WTC11 (cell line): ENCODE data around the gene SCGB3A2. TPM values are rescaled to one million over a fixed set of nuclear protein-coding genes. Genes with fewer than 3 reads are reported as not detected.

Experiments used
- ATAC-seq: fragments of 200-7000 bp; cut with Tn5 transposase; 2 replicates; pipeline ENCODE4 v1.10.0; 2021; ENCODE audit warnings: mild to moderate bottlenecking, moderate library complexity
- Bru-seq: library from RNA; stranded (reverse); fragments of 400-500 nt; gene quantifications from one replicate; lab custom pipeline; 2021; lab: Mats Ljungman, UMichigan
- CTCF ChIA-PET: fragments of 300-600 bp; sonication (Branson Sonifier 250); formaldehyde crosslinking; loops from one replicate; lab custom pipeline; 2021; ENCODE audit warnings: antibody characterized with exemption; lab: Charles Lee
- POLR2A ChIA-PET: fragments of 350-600 bp; sonication (Branson Sonifier 250); formaldehyde crosslinking; loops from one replicate; lab custom pipeline; 2021; ENCODE audit warnings: antibody characterized with exemption; lab: Charles Lee
- DNase-seq: peaks from one replicate; pipeline ENCODE4 v3.0.0; 2021; ENCODE audit warnings: low spot score
- H3K27ac Mint-ChIP-seq: 2 replicates; pipeline ENCODE4 v1.8.0; 2021; ENCODE audit warnings: mixed read lengths
- H3K27me3 Mint-ChIP-seq: 2 replicates; pipeline ENCODE4 v1.8.0; 2021; ENCODE audit warnings: low read depth, mild to moderate bottlenecking, moderate library complexity, mixed read lengths
- H3K36me3 Mint-ChIP-seq: 2 replicates; pipeline ENCODE4 v1.8.0; 2021; ENCODE audit warnings: mixed read lengths
- H3K4me1 Mint-ChIP-seq: 2 replicates; pipeline ENCODE4 v1.8.0; 2022; ENCODE audit warnings: mixed read lengths
- H3K4me3 Mint-ChIP-seq: 2 replicates; pipeline ENCODE4 v1.8.0; 2021; ENCODE audit warnings: mild to moderate bottlenecking, moderate library complexity, mixed read lengths
- H3K9me3 Mint-ChIP-seq: 2 replicates; pipeline ENCODE4 v1.8.0; 2021; ENCODE audit warnings: mixed read lengths
- CREB1 ChIP-seq: sonication (generic); formaldehyde crosslinking; IDR thresholded peaks from 2 replicates; pipeline ENCODE4 v1.8.0; 2023; ENCODE audit warnings: mild to moderate bottlenecking, missing genetic modification reagents
- EMX1 ChIP-seq: fragments of 250-450 bp; sonication (Bioruptor Pico); IDR thresholded peaks from 2 replicates; pipeline ENCODE4 v1.8.0; 2021; ENCODE audit warnings: mild to moderate bottlenecking
- FOXK1 ChIP-seq: sonication (generic); formaldehyde crosslinking; IDR thresholded peaks from 2 replicates; pipeline ENCODE4 v1.8.0; 2022; ENCODE audit warnings: mild to moderate bottlenecking, moderate library complexity, missing genetic modification reagents
- FOXP1 ChIP-seq: sonication (generic); formaldehyde crosslinking; IDR thresholded peaks from 2 replicates; pipeline ENCODE4 v1.8.0; 2022; ENCODE audit warnings: missing genetic modification reagents, mild to moderate bottlenecking, moderate library complexity, borderline replicate concordance
- GABPB1 ChIP-seq: sonication (generic); formaldehyde crosslinking; IDR thresholded peaks from 2 replicates; pipeline ENCODE4 v1.8.1; 2023; ENCODE audit warnings: mild to moderate bottlenecking, missing genetic modification reagents
- HMGA2 ChIP-seq: fragments of 250-450 bp; sonication (Bioruptor Pico); IDR thresholded peaks from 2 replicates; pipeline ENCODE4 v1.4.0; 2021; ENCODE audit warnings: mild to moderate bottlenecking, moderate library complexity
- SMAD4 ChIP-seq: sonication (generic); formaldehyde crosslinking; IDR thresholded peaks from 2 replicates; pipeline ENCODE4 v1.8.0; 2022; ENCODE audit warnings: mild to moderate bottlenecking, missing genetic modification reagents
- long read RNA-seq, 3 experiments: library from RNA in 1 of 3; library from capped mRNA in 1 of 3; library from polyadenylated mRNA in 1 of 3; unstranded in 2 of 3; stranded (forward) in 1 of 3; transcript quantifications; one replicate each; pipeline ENCODE4 v2.0.0, GENCODE V29; 2021
- total RNA-seq: library from RNA; stranded (reverse); gene quantifications from 3 replicates; pipeline ENCODE4 v1.2.3, GENCODE V29; 2021
- TF ChIP-seq, protein P1 (sequence below): fragments of 250-450 bp; sonication (Bioruptor Pico); IDR thresholded peaks from 2 replicates; pipeline ENCODE4 v1.9.0; 2021; ENCODE audit warnings: mild to moderate bottlenecking, borderline replicate concordance
- TF ChIP-seq, protein P2 (sequence below): fragments of 250-450 bp; sonication (Bioruptor Pico); IDR thresholded peaks from 2 replicates; pipeline ENCODE4 v1.9.0; 2021; ENCODE audit warnings: moderate library complexity, mild to moderate bottlenecking, inconsistent platforms, borderline replicate concordance
- TF ChIP-seq, protein P3 (sequence below): sonication (generic); formaldehyde crosslinking; IDR thresholded peaks from 2 replicates; pipeline ENCODE4 v1.8.0; 2023; ENCODE audit warnings: missing genetic modification reagents, mild to moderate bottlenecking, borderline replicate concordance
- TF ChIP-seq, protein P4 (sequence below): fragments of 250-450 bp; sonication (Bioruptor Pico); conservative IDR thresholded peaks from 2 replicates; pipeline ENCODE4 v1.9.0; 2021; ENCODE audit warnings: mild to moderate bottlenecking

SCGB3A2 gene, protein sequence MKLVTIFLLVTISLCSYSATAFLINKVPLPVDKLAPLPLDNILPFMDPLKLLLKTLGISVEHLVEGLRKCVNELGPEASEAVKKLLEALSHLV
- total RNA-seq (57.3 to 79.1 TPM (median 66.0 TPM) in 3 replicates), Bru-seq, nascent RNA (percentile 90 among the genes with signal in this experiment)
- long read RNA-seq, experiment 1, transcript SCGB3A2-202 (3 exons, 440 nt) = minor isoform, 5 of 84 reads
- long read RNA-seq, experiment 1, transcript SCGB3A2-204 (3 exons, 672 nt) = major isoform, 23 of 84 reads
- long read RNA-seq, experiment 1, partial matches to known transcripts = 6 of 84 reads
- long read RNA-seq, experiment 1, other reads (novel, unspliced or antisense) = 48 of 84 reads
- long read RNA-seq, experiment 2, transcript SCGB3A2-204 (3 exons, 672 nt) = major isoform, 34 of 102 reads
- long read RNA-seq, experiment 2, transcript SCGB3A2-202 (3 exons, 440 nt) = minor isoform, 10 of 102 reads
- long read RNA-seq, experiment 2, partial matches to known transcripts = 17 of 102 reads
- long read RNA-seq, experiment 2, other reads (novel, unspliced or antisense) = 38 of 102 reads
- long read RNA-seq, experiment 3, transcript SCGB3A2-204 (3 exons, 672 nt) = major isoform, 28 of 76 reads
- long read RNA-seq, experiment 3, partial matches to known transcripts = 5 of 76 reads
- long read RNA-seq, experiment 3, other reads (novel, unspliced or antisense) = 42 of 76 reads

DNA sequence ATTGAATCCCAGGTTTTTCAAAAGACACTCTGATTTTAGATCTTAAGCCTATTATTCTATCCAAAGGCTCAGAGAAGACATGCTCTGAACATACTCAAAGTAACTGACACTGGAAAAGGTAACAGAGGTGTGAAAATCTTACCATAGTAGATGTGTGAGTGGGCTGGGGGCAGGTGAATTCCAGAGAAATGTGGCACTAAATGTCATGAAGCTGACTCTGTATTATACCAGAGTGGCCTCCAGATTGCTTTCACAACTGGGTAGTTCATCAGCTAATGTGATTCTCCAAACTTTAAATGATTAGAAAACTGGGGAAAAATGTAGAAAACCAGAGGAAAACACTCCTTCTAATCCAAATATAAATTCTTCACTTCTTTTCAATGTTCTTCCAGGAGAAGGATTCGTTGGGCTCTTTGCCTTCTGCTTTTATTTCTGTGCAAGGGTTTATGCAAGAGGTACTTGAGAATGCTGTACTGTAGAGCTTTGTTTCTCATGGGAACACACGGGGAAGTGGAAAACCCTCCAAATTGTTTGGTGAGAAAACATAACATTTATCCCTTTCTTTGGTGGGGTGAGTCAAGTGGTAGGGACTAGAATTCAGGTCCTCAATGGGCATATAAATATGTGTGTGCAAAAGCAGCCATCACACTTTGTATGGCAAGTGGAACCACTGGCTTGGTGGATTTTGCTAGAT lies at the start of gene SCGB3A2:
Gene SCGB3A2 (plus strand): TSS at position 646 of the 694 bp plus-strand sequence. CDS start 93 bp downstream, outside the sequence.
- Mint-ChIP-seq H3K27me3 (no peaks in the 10 kb centered on the region), H3K27ac (peak within 1 kb of the TSS; percentile 47), H3K4me3 (no peak within 1 kb of the TSS), H3K36me3 (peaks cover 19% of the 10 kb centered on the region), H3K9me3 (no peaks in the 10 kb centered on the region), H3K4me1 (peaks cover 73% of the 10 kb centered on the region)
- POLR2A ChIA-PET = interaction anchor here (1.2 kb wide), 1 partner anchor 9 kb away, joined by 4 read pairs; no protein-coding TSS in a partner anchor
- DNase-seq = no peak
- TF ChIP-seq HMGA2 (CRISPR knock-in tag) (no peak), FOXK1 (CRISPR knock-in tag) (no peak)
- TF ChIP-seq, protein P1, sequence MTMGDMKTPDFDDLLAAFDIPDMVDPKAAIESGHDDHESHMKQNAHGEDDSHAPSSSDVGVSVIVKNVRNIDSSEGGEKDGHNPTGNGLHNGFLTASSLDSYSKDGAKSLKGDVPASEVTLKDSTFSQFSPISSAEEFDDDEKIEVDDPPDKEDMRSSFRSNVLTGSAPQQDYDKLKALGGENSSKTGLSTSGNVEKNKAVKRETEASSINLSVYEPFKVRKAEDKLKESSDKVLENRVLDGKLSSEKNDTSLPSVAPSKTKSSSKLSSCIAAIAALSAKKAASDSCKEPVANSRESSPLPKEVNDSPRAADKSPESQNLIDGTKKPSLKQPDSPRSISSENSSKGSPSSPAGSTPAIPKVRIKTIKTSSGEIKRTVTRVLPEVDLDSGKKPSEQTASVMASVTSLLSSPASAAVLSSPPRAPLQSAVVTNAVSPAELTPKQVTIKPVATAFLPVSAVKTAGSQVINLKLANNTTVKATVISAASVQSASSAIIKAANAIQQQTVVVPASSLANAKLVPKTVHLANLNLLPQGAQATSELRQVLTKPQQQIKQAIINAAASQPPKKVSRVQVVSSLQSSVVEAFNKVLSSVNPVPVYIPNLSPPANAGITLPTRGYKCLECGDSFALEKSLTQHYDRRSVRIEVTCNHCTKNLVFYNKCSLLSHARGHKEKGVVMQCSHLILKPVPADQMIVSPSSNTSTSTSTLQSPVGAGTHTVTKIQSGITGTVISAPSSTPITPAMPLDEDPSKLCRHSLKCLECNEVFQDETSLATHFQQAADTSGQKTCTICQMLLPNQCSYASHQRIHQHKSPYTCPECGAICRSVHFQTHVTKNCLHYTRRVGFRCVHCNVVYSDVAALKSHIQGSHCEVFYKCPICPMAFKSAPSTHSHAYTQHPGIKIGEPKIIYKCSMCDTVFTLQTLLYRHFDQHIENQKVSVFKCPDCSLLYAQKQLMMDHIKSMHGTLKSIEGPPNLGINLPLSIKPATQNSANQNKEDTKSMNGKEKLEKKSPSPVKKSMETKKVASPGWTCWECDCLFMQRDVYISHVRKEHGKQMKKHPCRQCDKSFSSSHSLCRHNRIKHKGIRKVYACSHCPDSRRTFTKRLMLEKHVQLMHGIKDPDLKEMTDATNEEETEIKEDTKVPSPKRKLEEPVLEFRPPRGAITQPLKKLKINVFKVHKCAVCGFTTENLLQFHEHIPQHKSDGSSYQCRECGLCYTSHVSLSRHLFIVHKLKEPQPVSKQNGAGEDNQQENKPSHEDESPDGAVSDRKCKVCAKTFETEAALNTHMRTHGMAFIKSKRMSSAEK (CRISPR knock-in tag) = no peak
- TF ChIP-seq, protein P2, sequence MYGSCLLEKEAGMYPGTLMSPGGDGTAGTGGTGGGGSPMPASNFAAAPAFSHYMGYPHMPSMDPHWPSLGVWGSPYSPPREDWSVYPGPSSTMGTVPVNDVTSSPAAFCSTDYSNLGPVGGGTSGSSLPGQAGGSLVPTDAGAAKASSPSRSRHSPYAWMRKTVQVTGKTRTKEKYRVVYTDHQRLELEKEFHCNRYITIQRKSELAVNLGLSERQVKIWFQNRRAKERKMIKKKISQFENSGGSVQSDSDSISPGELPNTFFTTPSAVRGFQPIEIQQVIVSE (CRISPR knock-in tag) = no peak
- TF ChIP-seq, protein P3, sequence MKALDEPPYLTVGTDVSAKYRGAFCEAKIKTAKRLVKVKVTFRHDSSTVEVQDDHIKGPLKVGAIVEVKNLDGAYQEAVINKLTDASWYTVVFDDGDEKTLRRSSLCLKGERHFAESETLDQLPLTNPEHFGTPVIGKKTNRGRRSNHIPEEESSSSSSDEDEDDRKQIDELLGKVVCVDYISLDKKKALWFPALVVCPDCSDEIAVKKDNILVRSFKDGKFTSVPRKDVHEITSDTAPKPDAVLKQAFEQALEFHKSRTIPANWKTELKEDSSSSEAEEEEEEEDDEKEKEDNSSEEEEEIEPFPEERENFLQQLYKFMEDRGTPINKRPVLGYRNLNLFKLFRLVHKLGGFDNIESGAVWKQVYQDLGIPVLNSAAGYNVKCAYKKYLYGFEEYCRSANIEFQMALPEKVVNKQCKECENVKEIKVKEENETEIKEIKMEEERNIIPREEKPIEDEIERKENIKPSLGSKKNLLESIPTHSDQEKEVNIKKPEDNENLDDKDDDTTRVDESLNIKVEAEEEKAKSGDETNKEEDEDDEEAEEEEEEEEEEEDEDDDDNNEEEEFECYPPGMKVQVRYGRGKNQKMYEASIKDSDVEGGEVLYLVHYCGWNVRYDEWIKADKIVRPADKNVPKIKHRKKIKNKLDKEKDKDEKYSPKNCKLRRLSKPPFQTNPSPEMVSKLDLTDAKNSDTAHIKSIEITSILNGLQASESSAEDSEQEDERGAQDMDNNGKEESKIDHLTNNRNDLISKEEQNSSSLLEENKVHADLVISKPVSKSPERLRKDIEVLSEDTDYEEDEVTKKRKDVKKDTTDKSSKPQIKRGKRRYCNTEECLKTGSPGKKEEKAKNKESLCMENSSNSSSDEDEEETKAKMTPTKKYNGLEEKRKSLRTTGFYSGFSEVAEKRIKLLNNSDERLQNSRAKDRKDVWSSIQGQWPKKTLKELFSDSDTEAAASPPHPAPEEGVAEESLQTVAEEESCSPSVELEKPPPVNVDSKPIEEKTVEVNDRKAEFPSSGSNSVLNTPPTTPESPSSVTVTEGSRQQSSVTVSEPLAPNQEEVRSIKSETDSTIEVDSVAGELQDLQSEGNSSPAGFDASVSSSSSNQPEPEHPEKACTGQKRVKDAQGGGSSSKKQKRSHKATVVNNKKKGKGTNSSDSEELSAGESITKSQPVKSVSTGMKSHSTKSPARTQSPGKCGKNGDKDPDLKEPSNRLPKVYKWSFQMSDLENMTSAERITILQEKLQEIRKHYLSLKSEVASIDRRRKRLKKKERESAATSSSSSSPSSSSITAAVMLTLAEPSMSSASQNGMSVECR (CRISPR knock-in tag) = no peak
- no peak for ATAC-seq
- CTCF ChIA-PET = interaction anchor here (0.8 to 1.3 kb wide), 2 partner anchors 9 to 57 kb away, joined by 3 to 4 read pairs; no protein-coding TSS in a partner anchor

DNA sequence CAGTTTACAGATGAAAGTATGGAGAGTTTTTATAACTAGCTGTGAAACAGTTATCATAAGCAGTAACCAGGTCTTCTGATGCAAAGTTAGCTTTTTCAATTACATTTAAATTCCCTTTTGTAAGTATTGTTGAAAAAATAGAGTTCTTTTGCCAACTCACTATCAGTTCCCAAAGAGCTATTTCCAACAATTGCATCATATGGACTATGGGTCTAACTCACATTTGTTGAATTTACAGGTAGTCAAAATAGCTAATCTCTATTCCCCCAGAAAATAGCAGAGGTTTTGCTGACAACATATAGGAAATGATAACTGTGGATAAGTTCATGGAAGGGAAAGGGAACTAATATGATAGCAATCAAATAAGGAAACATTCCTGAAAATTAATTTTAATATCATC lies 48.5 kb upstream of the SCGB3A2 start:
- Mint-ChIP-seq H3K27ac (no peak overlapping the region), H3K4me1 (no peaks in the 10 kb centered on the region)

More for the DNA sequence above, 48.5 kb upstream of the SCGB3A2 start:
- H3K36me3 Mint-ChIP-seq = no peaks in the 10 kb centered on the region
- H3K27me3 Mint-ChIP-seq = no peaks in the 10 kb centered on the region
- ATAC-seq (no peak), DNase-seq (no peak)
- no peak overlapping the region for H3K4me3 Mint-ChIP-seq
- no peaks in the 10 kb centered on the region for H3K9me3 Mint-ChIP-seq
- ChIA-PET POLR2A (no interaction called here), CTCF (interaction anchor here (1.0 kb wide), 1 partner anchor 140 kb away, joined by 3 read pairs; no protein-coding TSS in a partner anchor)
- TF ChIP-seq CREB1 = no peak
- no peak for TF ChIP-seq FOXP1 (CRISPR knock-in tag)
- TF ChIP-seq EMX1 (CRISPR knock-in tag) = no peak
- TF ChIP-seq SMAD4 (CRISPR knock-in tag) = no peak
- peak; percentile 93 for TF ChIP-seq GABPB1 (CRISPR knock-in tag)
- TF ChIP-seq, protein P4, sequence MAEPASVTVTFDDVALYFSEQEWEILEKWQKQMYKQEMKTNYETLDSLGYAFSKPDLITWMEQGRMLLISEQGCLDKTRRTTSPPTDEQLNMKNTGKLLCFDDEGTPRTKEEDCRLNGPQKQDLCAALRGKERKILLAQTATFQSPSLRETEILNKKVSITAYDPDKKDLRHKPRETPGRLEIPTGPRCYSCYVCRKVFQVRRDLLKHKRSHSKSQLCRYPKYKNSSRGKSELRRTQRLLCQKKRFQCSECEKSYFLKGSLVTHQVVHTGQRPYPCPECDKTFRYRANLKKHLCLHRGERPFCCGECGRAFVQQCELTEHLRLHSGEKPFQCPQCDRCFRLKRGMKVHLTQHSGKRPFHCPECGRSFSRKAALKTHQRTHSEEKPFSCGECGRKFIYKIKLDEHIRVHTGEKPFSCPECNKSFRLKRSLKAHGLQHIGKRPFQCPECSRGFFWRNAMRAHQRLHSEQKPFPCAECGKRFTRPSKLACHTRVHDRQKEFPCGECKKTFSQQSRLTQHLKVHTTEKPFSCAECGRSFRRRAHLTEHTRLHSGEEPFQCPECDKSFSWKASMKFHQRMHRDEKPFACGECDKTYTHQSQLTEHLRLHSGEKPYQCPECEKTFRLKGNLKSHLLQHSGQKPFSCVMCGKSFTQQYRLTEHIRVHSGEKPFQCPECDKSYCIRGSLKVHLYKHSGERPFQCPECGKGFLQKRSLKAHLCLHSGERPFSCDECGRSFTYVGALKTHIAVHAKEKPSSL (CRISPR knock-in tag) = no peak
